K562 treated with DMSO at 1 percent for 12 hours (cell line): ENCODE data around the gene PSME4. TPM values are rescaled to one million over a fixed set of nuclear protein-coding genes. Genes with fewer than 3 reads are reported as not detected.

Source experiments
- total RNA-seq: library from RNA; unstranded; fragments of 300-600 nt; gene quantifications from 2 replicates; pipeline ENCODE4 v1.2.3, GENCODE V29; 2022; ENCODE audit not compliant: insufficient read depth

The PSME4 gene
- total RNA-seq, result 26.1 and 43.5 TPM in 2 replicates

DNA sequence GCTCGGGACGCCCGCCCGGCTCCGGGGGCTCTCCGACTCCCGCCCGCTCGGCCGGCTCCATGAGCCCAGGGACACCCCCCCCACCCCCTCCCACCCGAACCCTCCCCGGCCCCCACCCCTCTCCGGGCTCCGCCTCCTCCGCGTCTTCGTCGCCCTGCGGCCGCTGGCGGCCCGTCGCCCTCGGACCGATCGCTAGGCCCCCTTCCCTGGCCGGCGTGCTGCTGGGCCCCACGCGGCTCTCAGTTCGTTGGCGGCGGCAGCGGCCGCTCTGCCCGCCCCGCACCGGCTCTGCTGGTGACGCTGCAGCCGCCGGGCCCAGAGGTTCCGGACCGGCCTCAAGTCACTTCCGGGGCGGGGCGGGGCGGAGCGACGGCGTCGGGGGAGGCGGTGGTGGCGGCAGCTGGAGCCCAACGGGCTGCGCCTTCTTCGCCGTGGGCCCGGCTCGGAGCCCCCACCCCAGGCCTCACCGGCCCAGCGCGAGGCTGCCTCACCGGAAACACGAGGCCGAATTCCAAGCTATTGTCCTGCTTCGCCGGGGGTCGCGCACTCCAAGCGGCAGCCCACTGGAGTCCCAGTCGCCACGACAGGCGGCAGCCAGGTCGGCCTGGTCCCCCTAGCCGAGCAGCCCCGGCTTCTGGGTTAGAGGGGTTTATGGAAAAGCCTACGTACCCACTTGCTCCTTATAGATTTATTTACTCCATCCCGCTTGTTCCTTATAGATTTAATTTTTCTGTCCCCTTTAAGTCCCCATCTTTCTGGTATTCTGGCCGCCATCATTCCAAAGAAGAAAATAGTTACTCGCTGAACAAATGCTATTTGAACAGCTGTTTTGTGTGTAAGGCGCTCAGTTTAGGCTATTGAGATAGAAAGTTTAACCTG, at the start of gene PSME4:
TSS of gene PSME4 (minus strand) at position 270 of the 879 bp plus-strand sequence. CDS start at position 61, 209 bp downstream.

DNA sequence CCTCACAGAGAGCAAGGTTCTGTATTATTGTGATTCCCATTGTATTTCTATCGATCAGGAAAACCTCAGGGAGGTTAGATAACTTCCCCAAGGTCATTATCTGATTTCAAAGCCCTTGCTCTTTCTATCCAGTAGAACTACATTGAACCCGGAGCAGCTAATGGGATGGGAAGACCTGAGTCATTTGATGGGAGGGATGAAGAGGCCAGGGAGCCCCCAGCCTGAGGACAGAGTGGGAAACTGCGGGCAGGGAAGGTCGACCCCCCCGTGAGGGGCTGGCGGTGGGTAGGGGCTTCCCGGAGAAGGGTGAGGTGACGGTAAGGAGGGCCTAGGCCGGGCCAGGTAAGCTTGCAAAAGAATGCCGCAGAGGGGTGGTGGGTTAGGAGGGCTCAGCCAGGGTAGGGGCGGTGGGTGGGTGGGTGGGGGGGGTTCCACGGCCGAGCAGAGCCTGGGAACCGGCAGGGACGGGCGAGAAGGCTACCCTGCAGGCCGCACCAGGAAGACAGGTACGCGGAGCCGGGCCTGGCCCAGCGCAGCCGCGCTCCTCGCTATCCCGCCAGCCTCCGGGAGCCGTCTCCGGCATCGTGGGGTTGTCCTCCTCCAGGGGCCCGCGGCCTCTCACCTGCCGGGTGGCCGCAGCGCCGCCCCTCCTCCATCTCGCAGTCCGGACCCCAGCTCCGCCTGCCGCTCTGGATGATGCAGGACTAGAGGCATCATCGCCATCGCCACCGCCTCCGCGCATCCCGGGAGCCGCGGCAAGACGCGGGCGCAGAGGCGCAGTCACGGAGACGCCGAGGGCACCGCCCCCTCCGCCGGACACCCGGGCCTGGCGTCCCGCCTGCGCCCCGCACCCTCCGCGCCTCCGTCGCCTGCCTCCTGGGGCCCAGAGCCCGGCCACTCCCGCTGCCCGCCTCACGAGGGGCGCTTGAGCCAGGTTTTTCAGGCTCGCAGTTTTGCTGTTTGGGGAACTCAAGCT, 111.3 kb downstream of the PSME4 start, which contains the start of gene GPR75:
TSS of gene GPR75 (minus strand) at position 762 of the 976 bp plus-strand sequence. CDS start 5,211 bp downstream, outside the sequence.

Other genes with a start within 250 kb of the PSME4 start
- gene CHAC2, start 203.2 kb downstream of the PSME4 start, total RNA-seq, result 6.5 and 11.6 TPM in 2 replicates
- gene ASB3, start 184.0 kb downstream of the PSME4 start, total RNA-seq, result 6.3 and 14.7 TPM in 2 replicates
- gene ERLEC1, start 183.9 kb downstream of the PSME4 start, total RNA-seq, result 18.4 and 44.2 TPM in 2 replicates
- gene GPR75, start 111.0 kb downstream of the PSME4 start, total RNA-seq, result 3.5 TPM in 1 of 2 replicates, not detected in the other
- 9.5 and 13.9 TPM in 2 replicates for gene ACYP2, start 144.6 kb upstream of the PSME4 start, total RNA-seq